ENCODE measurements around the gene LEMD1.
"Not testable (repeated sequence)": the region's sequence is repeated elsewhere in the genome, so short reads cannot be mapped to it uniquely, and the experiment has no call there.

Gene LEMD1

DNA sequence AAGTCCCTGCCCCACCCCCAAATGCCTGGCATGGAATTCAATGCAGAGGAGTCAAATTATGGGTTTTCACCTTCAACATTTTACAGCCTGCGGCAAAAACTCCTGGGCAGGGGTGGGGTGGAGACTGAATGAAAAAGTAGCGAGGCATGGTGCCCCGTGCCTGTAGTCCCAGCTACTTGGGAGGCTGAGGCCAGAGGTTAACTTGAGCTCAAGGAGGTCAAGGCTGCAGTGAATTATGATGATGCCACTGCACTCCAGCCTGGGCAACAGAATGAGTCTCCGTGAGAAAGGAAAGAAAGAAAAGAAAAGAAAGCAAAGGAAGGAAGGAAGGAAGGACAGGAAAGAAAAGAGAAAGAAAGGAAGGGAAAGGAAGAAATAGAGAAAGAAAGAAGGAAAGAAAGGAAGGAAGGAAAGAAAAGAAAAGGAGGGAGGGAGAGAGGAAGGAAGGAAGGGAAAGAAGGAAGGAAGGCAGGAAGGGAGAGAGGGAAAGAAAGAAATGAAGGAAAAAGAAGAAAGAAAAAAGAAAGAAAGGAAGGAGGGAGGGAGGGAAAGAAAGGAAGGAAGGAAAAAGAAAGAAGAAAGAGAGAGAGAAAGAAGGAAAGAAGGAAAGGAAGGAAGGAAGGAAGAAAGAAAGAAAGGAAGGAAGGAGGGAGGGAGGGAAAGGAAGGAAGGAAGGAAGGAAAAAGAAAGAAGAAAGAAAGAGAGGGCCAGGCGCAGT, 11.1 kb downstream of the LEMD1 start:
- H3K4me1 ChIP-seq (ENCODE audit: low read length), result no peaks in the 10 kb centered on the region
- no peaks in the 10 kb centered on the region for H3K9me2 ChIP-seq (replicated peaks; ENCODE audit: insufficient read depth, low read length)
- no peak overlapping the region for H3K9ac ChIP-seq (ENCODE audit: low read length)
- no peaks in the 10 kb centered on the region for H3K79me2 ChIP-seq (ENCODE audit: low read length)
- H3K36me3 ChIP-seq (replicated peaks; ENCODE audit: insufficient read depth, low read length), result no peaks in the 10 kb centered on the region
- H3K27me3 ChIP-seq (replicated peaks; ENCODE audit: insufficient read depth, low read length), result no peaks in the 10 kb centered on the region
- no peaks in the 10 kb centered on the region for H4K20me1 ChIP-seq (ENCODE audit: insufficient read depth, low read length)
- no peaks in the 10 kb centered on the region for H3F3A ChIP-seq (ENCODE audit: insufficient read depth, low read length)
- H3K4me2 ChIP-seq (ENCODE audit: low read depth, low read length), result no peak overlapping the region
- H3K4me3 ChIP-seq (ENCODE audit: low read length), result no peak overlapping the region
- DNase-seq, result no peak
- no peaks in the 10 kb centered on the region for H3K9me3 ChIP-seq (replicated peaks; ENCODE audit: insufficient read depth, low read length)
- H2AFZ ChIP-seq (ENCODE audit: low read length), result no peak overlapping the region
- TF ChIP-seq, protein P1, sequence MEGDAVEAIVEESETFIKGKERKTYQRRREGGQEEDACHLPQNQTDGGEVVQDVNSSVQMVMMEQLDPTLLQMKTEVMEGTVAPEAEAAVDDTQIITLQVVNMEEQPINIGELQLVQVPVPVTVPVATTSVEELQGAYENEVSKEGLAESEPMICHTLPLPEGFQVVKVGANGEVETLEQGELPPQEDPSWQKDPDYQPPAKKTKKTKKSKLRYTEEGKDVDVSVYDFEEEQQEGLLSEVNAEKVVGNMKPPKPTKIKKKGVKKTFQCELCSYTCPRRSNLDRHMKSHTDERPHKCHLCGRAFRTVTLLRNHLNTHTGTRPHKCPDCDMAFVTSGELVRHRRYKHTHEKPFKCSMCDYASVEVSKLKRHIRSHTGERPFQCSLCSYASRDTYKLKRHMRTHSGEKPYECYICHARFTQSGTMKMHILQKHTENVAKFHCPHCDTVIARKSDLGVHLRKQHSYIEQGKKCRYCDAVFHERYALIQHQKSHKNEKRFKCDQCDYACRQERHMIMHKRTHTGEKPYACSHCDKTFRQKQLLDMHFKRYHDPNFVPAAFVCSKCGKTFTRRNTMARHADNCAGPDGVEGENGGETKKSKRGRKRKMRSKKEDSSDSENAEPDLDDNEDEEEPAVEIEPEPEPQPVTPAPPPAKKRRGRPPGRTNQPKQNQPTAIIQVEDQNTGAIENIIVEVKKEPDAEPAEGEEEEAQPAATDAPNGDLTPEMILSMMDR (IDR thresholded peaks at IDR 0.05; ENCODE audit: low read length), result no peak
- TF ChIP-seq EZH2phosphoT487 (IDR thresholded peaks at IDR 0.05; ENCODE audit: low read length) (no peak), EZH2 (optimal IDR thresholded peaks at IDR 0.05; ENCODE audit: low read depth, low read length) (no peak)
- H3K27ac ChIP-seq (ENCODE audit: low read length), result no peak overlapping the region

DNA sequence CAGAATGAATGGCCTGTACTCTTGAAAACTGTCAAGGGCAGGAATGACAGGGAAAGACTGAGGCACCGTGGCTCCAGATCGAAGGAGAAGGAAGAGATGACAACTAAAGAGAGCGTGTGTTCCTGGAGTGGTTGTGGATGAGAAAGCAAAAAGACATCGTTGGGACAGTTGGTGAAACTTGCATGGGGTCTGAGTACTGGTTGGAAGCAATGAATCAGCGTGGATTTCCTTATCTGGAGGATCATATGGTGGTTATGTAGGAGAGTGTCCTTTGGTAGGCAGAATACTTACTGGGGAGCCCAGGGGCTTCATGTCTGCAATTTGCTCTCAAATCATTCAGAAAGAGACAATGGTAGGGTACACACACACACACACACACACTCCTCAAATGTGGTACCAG, 13.9 kb downstream of the LEMD1 start:
- Histone ChIP-seq H3K27ac (ENCODE audit: low read length) (no peak overlapping the region), H3K9ac (ENCODE audit: low read length) (no peak overlapping the region), H3F3A (ENCODE audit: insufficient read depth, low read length) (no peaks in the 10 kb centered on the region), H2AFZ (ENCODE audit: low read length) (no peak overlapping the region), H4K20me1 (ENCODE audit: insufficient read depth, low read length) (no peaks in the 10 kb centered on the region), H3K4me3 (ENCODE audit: low read length) (no peak overlapping the region), H3K27me3 (replicated peaks; ENCODE audit: insufficient read depth, low read length) (no peaks in the 10 kb centered on the region), H3K79me2 (ENCODE audit: low read length) (no peaks in the 10 kb centered on the region), H3K4me1 (ENCODE audit: low read length) (no peaks in the 10 kb centered on the region), H3K9me3 (replicated peaks; ENCODE audit: insufficient read depth, low read length) (no peaks in the 10 kb centered on the region), H3K9me2 (replicated peaks; ENCODE audit: insufficient read depth, low read length) (no peaks in the 10 kb centered on the region), H3K36me3 (replicated peaks; ENCODE audit: insufficient read depth, low read length) (no peaks in the 10 kb centered on the region), H3K4me2 (ENCODE audit: low read depth, low read length) (no peak overlapping the region)
- DNase-seq, result no peak
- TF ChIP-seq, protein P1 (IDR thresholded peaks at IDR 0.05; ENCODE audit: low read length), result no peak
- no peak for TF ChIP-seq EZH2phosphoT487 (IDR thresholded peaks at IDR 0.05; ENCODE audit: low read length)
- TF ChIP-seq EZH2 (optimal IDR thresholded peaks at IDR 0.05; ENCODE audit: low read depth, low read length), result no peak

DNA sequence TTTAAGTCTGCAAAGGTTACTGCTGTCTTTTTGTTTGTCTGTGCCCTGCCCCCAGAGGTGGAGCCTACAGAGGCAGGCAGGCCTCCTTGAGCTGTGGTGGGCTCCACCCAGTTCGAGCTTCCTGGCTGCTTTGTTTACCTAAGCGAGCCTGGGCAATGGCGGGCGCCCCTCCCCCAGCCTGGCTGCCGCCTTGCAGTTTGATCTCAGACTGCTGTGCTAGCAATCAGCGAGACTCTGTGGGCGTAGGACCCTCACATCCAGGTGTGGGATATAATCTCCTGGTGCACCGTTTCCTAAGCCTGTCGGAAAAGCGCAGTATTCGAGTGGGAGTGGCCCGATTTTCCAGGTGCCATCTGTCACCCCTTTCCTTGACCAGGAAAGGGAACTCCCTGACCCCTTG, 15.6 kb downstream of the LEMD1 start:
- H3K27me3 ChIP-seq (replicated peaks; ENCODE audit: insufficient read depth, low read length); H3K4me3 ChIP-seq (ENCODE audit: low read length); H3K36me3 ChIP-seq (replicated peaks; ENCODE audit: insufficient read depth, low read length); H3K27ac ChIP-seq (ENCODE audit: low read length); H3F3A ChIP-seq (ENCODE audit: insufficient read depth, low read length); H3K79me2 ChIP-seq (ENCODE audit: low read length); H2AFZ ChIP-seq (ENCODE audit: low read length); H3K9me3 ChIP-seq (replicated peaks; ENCODE audit: insufficient read depth, low read length); DNase-seq; H3K4me2 ChIP-seq (ENCODE audit: low read depth, low read length); H3K4me1 ChIP-seq (ENCODE audit: low read length); H3K9ac ChIP-seq (ENCODE audit: low read length); H3K9me2 ChIP-seq (replicated peaks; ENCODE audit: insufficient read depth, low read length); H4K20me1 ChIP-seq (ENCODE audit: insufficient read depth, low read length): not testable (repeated sequence)

DNA sequence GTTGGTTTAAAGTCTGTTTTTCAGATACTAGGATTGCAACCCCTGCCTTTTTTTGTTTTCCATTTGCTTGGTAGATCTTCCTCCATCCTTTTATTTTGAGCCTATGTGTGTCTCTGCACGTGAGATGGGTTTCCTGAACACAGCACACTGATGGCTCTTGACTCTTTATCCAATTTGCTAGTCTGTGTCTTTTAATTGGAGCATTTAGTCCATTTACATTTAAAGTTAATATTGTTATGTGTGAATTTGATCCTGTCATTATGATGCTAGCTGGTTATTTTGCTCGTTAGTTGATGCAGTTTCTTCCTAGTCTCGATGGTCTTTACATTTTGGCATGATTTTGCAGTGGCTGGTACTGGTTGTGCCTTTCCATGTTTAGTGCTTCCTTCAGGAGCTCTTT, 17.4 kb downstream of the LEMD1 start:
- H3K9me2 ChIP-seq (replicated peaks; ENCODE audit: insufficient read depth, low read length); H3K9me3 ChIP-seq (replicated peaks; ENCODE audit: insufficient read depth, low read length); H3K4me2 ChIP-seq (ENCODE audit: low read depth, low read length); H2AFZ ChIP-seq (ENCODE audit: low read length); H4K20me1 ChIP-seq (ENCODE audit: insufficient read depth, low read length); H3K9ac ChIP-seq (ENCODE audit: low read length); H3F3A ChIP-seq (ENCODE audit: insufficient read depth, low read length); H3K27ac ChIP-seq (ENCODE audit: low read length); H3K36me3 ChIP-seq (replicated peaks; ENCODE audit: insufficient read depth, low read length); DNase-seq; H3K27me3 ChIP-seq (replicated peaks; ENCODE audit: insufficient read depth, low read length); H3K4me1 ChIP-seq (ENCODE audit: low read length); H3K79me2 ChIP-seq (ENCODE audit: low read length); H3K4me3 ChIP-seq (ENCODE audit: low read length): not testable (repeated sequence)
